Uterus (tissue), 2 donors: ENCODE results near the gene PAK1.

Source experiments
- POLR2A ChIP-seq, 2 donors: fragments of 450-650 bp; IDR thresholded peaks; one replicate each; pipeline ENCODE4 v1.6.1; 2016; ENCODE audit warnings: antibody characterized with exemption in 2 of 2, mild to moderate bottlenecking in 1 of 2, moderate library complexity in 1 of 2
- TF ChIP-seq, protein P1 (sequence below), 4 experiments: fragments of 200-600 bp in 2 of 4; fragments of 450-650 bp in 2 of 4; sonication (generic) in 2 of 4; IDR thresholded peaks; one replicate each; pipeline ENCODE4 v1.5.1; 2016 to 2019; ENCODE audit warnings: antibody characterized with exemption in 4 of 4, mild to moderate bottlenecking in 2 of 4, moderate library complexity in 1 of 4

GRCh38 chr11:77400271-77400670, 73.6 kb downstream of the PAK1 start:
- TF ChIP-seq, protein P1, sequence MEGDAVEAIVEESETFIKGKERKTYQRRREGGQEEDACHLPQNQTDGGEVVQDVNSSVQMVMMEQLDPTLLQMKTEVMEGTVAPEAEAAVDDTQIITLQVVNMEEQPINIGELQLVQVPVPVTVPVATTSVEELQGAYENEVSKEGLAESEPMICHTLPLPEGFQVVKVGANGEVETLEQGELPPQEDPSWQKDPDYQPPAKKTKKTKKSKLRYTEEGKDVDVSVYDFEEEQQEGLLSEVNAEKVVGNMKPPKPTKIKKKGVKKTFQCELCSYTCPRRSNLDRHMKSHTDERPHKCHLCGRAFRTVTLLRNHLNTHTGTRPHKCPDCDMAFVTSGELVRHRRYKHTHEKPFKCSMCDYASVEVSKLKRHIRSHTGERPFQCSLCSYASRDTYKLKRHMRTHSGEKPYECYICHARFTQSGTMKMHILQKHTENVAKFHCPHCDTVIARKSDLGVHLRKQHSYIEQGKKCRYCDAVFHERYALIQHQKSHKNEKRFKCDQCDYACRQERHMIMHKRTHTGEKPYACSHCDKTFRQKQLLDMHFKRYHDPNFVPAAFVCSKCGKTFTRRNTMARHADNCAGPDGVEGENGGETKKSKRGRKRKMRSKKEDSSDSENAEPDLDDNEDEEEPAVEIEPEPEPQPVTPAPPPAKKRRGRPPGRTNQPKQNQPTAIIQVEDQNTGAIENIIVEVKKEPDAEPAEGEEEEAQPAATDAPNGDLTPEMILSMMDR (IDR thresholded peaks at IDR 0.05): no peak
- TF ChIP-seq POLR2A (IDR thresholded peaks at IDR 0.05): no peak
